CD14-positive monocyte (primary cell): ENCODE measurements around the gene TBC1D7. TPM values are rescaled to one million over a fixed set of nuclear protein-coding genes. Genes with fewer than 3 reads are reported as not detected.

Experiments used
- DNase-seq, 3 donors: peaks; one replicate each; pipeline ENCODE4 v3.0.0-alpha.2; 2011 to 2022
- H2AFZ ChIP-seq: 2 replicates; pipeline ENCODE4 v1.6.0; 2012; ENCODE audit warnings: mild to moderate bottlenecking, low read depth, low read length, inconsistent platforms; ENCODE audit not compliant: insufficient read depth, poor library complexity, severe bottlenecking
- H3K27ac ChIP-seq, 2 donors: 1 replicate in 1 of 2; 2 replicates in 1 of 2; pipeline ENCODE4 v1.5.1; 2012 to 2013; ENCODE audit warnings: low read length in 2 of 2, control low read depth in 1 of 2, inconsistent platforms in 1 of 2, low read depth in 1 of 2, mild to moderate bottlenecking in 1 of 2
- H3K27me3 ChIP-seq, 2 donors: one replicate each; pipeline versions ENCODE4 v1.6.0 to v1.6.1; 2011 to 2013; ENCODE audit warnings: low read length in 2 of 2; ENCODE audit not compliant: control insufficient read depth in 2 of 2, insufficient read depth in 2 of 2
- H3K36me3 ChIP-seq, 2 donors: replicated peaks in 1 of 2; 1 replicate in 1 of 2; 2 replicates in 1 of 2; pipeline versions ENCODE4 v1.5.1 to v1.6.1; 2012 to 2013; ENCODE audit warnings: low read length in 2 of 2, control low read depth in 1 of 2, inconsistent platforms in 1 of 2, mild to moderate bottlenecking in 1 of 2; ENCODE audit not compliant: insufficient read depth in 2 of 2, control insufficient read depth in 1 of 2
- H3K4me1 ChIP-seq, 2 donors: 1 replicate in 1 of 2; 2 replicates in 1 of 2; pipeline versions ENCODE4 v1.5.1 to v1.6.1; 2012 to 2013; ENCODE audit warnings: low read length in 2 of 2, control low read depth in 1 of 2, inconsistent platforms in 1 of 2, mild to moderate bottlenecking in 1 of 2, moderate library complexity in 1 of 2; ENCODE audit not compliant: insufficient read depth in 2 of 2, control insufficient read depth in 1 of 2
- H3K4me2 ChIP-seq: replicated peaks from 2 replicates; pipeline ENCODE3; 2012; ENCODE audit warnings: low read length, moderate library complexity, mild to moderate bottlenecking; ENCODE audit not compliant: poor library complexity, severe bottlenecking; ENCODE audit errors: extremely low read depth
- H3K4me3 ChIP-seq, 3 experiments: fragments of 200-600 bp in 1 of 3; sonication (generic) in 1 of 3; replicated peaks in 1 of 3; 1 replicate in 2 of 3; 2 replicates in 1 of 3; pipeline ENCODE4 v1.5.1; 2011 to 2013; ENCODE audit warnings: low read length in 3 of 3, mild to moderate bottlenecking in 3 of 3, control low read depth in 2 of 3, low read depth in 2 of 3, inconsistent platforms in 1 of 3, moderate library complexity in 1 of 3
- H3K79me2 ChIP-seq: 2 replicates; pipeline ENCODE4 v1.6.0; 2012; ENCODE audit warnings: mild to moderate bottlenecking, control low read depth, inconsistent platforms, low read length, moderate library complexity; ENCODE audit not compliant: insufficient read depth
- H3K9ac ChIP-seq: 2 replicates; pipeline ENCODE4 v1.6.0; 2017; ENCODE audit warnings: low read length, mild to moderate bottlenecking; ENCODE audit not compliant: insufficient read depth, poor library complexity, severe bottlenecking
- H3K9me3 ChIP-seq, 2 donors: replicated peaks in 1 of 2; 1 replicate in 1 of 2; 2 replicates in 1 of 2; pipeline versions ENCODE4 v1.5.1 to v1.6.1; 2012 to 2013; ENCODE audit warnings: low read length in 2 of 2, control low read depth in 1 of 2; ENCODE audit not compliant: control insufficient read depth in 1 of 2, insufficient read depth in 1 of 2
- H4K20me1 ChIP-seq: 2 replicates; pipeline ENCODE4 v1.6.0; 2012; ENCODE audit warnings: mild to moderate bottlenecking, low read length, control low read depth, moderate library complexity; ENCODE audit not compliant: insufficient read depth
- H3K27ac Mint-ChIP-seq, 7 donors: one replicate each; pipeline ENCODE4 v1.8.0; 2020; ENCODE audit warnings: mild to moderate bottlenecking in 7 of 7, mixed read lengths in 7 of 7, moderate library complexity in 6 of 7, inconsistent platforms in 2 of 7
- H3K27me3 Mint-ChIP-seq, 3 donors: one replicate each; pipeline ENCODE4 v1.8.0; 2021 to 2022; ENCODE audit warnings: low read depth in 3 of 3, mild to moderate bottlenecking in 3 of 3, mixed read lengths in 3 of 3, moderate library complexity in 3 of 3, inconsistent platforms in 1 of 3
- H3K36me3 Mint-ChIP-seq, 2 donors: one replicate each; pipeline ENCODE4 v1.8.0; 2020; ENCODE audit warnings: mixed read lengths in 2 of 2, inconsistent platforms in 1 of 2, mild to moderate bottlenecking in 1 of 2
- H3K4me1 Mint-ChIP-seq: one replicate; pipeline ENCODE4 v1.8.0; 2020; ENCODE audit warnings: mild to moderate bottlenecking, mixed read lengths
- H3K4me3 Mint-ChIP-seq, 2 donors: one replicate each; pipeline ENCODE4 v1.8.0; 2020; ENCODE audit warnings: mild to moderate bottlenecking in 2 of 2, mixed read lengths in 2 of 2, moderate library complexity in 1 of 2
- H3K9me3 Mint-ChIP-seq, 7 donors: one replicate each; pipeline ENCODE4 v1.8.0; 2020 to 2022; ENCODE audit warnings: mixed read lengths in 7 of 7, mild to moderate bottlenecking in 6 of 7, moderate library complexity in 6 of 7, inconsistent platforms in 2 of 7
- whole genome bisulfite sequencing: methylation state at CpG from one replicate; pipeline ENCODE4 v1.1.5; 2013; ENCODE audit warnings: missing lambda C conversion rate; ENCODE audit not compliant: insufficient coverage; 5-methylcytosine and 5-hydroxymethylcytosine counted together
- intact Hi-C, 2 donors: fragments of 100-400 bp; cut with micrococcal nuclease; formaldehyde crosslinking; loops; one replicate each; pipeline versions ENCODE4 v1.15.0 to v1.15.1; 2023
- polyA plus RNA-seq, 3 donors: library from polyadenylated mRNA; depleted of rRNA in 1 of 3; unstranded in 2 of 3; stranded (reverse) in 1 of 3; fragments of 300-500 nt in 2 of 3; fragments of >200 nt in 1 of 3; fragmentation: Illumina TruSeq in 2 of 3; gene quantifications; 1 replicate in 2 of 3; 2 replicates in 1 of 3; pipeline ENCODE4 v1.2.3, GENCODE V29; 2012 to 2021
- TF ChIP-seq, protein P1 (sequence below): fragments of 200-600 bp; IDR thresholded peaks from one replicate; pipeline ENCODE4 v1.8.0; 2022; ENCODE audit warnings: antibody characterized with exemption, mild to moderate bottlenecking

TBC1D7 gene
- polyA plus RNA-seq, 3 donors = 12.2 to 34.3 (median 34.3) TPM

GRCh38 chr6:13339863-13340630 lies 11.7 kb upstream of the TBC1D7 start:
- H3K4me3 Mint-ChIP-seq = peak overlapping the region in 1 of 2 donors; percentile 71
- Histone ChIP-seq H3K4me3 (no peak overlapping the region), H3K9ac (no peak overlapping the region), H4K20me1 (no peaks in the 10 kb centered on the region), H3K9me3 (peaks cover 0 to 8% of the 10 kb centered on the region in 2 donors), H2AFZ (peak overlapping the region; percentile 52), H3K4me1 (peaks cover 37 to 43% of the 10 kb centered on the region in 2 donors), H3K36me3 (no peaks in the 10 kb centered on the region), H3K79me2 (no peaks in the 10 kb centered on the region), H3K27me3 (no peaks in the 10 kb centered on the region), H3K4me2 (peak overlapping the region; percentile 13), H3K27ac (no peak overlapping the region)
- TF ChIP-seq, protein P1, sequence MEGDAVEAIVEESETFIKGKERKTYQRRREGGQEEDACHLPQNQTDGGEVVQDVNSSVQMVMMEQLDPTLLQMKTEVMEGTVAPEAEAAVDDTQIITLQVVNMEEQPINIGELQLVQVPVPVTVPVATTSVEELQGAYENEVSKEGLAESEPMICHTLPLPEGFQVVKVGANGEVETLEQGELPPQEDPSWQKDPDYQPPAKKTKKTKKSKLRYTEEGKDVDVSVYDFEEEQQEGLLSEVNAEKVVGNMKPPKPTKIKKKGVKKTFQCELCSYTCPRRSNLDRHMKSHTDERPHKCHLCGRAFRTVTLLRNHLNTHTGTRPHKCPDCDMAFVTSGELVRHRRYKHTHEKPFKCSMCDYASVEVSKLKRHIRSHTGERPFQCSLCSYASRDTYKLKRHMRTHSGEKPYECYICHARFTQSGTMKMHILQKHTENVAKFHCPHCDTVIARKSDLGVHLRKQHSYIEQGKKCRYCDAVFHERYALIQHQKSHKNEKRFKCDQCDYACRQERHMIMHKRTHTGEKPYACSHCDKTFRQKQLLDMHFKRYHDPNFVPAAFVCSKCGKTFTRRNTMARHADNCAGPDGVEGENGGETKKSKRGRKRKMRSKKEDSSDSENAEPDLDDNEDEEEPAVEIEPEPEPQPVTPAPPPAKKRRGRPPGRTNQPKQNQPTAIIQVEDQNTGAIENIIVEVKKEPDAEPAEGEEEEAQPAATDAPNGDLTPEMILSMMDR = no peak
- 73% methylated on average over 5 of the region's 8 CpGs for WGBS
- DNase-seq = peak in 2 of 3 donors; percentile 27 to 45
- peaks cover 42% of the 10 kb centered on the region for H3K4me1 Mint-ChIP-seq
- H3K9me3 Mint-ChIP-seq = peaks cover 3 to 13% (median 9%) of the 10 kb centered on the region in 7 donors
- no peaks in the 10 kb centered on the region for H3K36me3 Mint-ChIP-seq
- H3K27ac Mint-ChIP-seq = peak overlapping the region in 4 of 7 donors; percentile 25 to 90 (median 54)
- peaks cover 0 to 5% (median 0%) of the 10 kb centered on the region in 3 donors for H3K27me3 Mint-ChIP-seq
- intact Hi-C loops = loop anchor here (5.0 to 10.0 kb wide), 10 partner anchors 37 to 425 kb away; partner anchors contain the start of gene SIRT5 (in 1 of the 2)

DNA sequence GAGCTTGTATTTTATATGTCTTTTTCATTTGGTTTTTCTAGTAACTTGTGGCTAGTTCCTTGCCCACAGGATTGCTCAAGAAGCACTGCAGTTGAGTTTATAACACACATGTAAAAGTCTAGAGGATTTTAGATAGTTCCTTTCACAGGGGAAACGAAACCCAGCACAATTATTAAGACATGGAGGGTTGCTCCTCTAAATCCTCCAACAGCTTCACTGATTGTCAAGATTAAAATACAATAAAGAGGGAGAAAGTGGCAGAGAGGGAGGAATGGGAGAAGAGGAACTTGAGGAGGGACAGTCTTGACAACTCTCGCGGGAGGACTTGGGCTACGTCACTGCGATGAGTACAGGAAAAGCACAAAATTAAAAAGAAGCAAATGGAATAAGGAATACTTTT lies 9.7 kb upstream of the TBC1D7 start:
- Histone ChIP-seq H3K27me3 (no peaks in the 10 kb centered on the region), H4K20me1 (no peaks in the 10 kb centered on the region), H3K79me2 (no peaks in the 10 kb centered on the region), H3K4me2 (peak overlapping the region; percentile 74), H3K36me3 (no peaks in the 10 kb centered on the region), H2AFZ (peak overlapping the region; percentile 81), H3K4me1 (peaks cover 37 to 43% of the 10 kb centered on the region in 2 donors), H3K27ac (peak overlapping the region; percentile 76 to 88), H3K9me3 (peaks cover 0 to 4% of the 10 kb centered on the region in 2 donors), H3K4me3 (peak overlapping the region; percentile 33 to 70 (median 57)), H3K9ac (peak overlapping the region; percentile 36)
- Mint-ChIP-seq H3K9me3 (peaks cover 0 to 13% (median 6%) of the 10 kb centered on the region in 7 donors), H3K36me3 (no peaks in the 10 kb centered on the region), H3K27ac (peak overlapping the region; percentile 94 to 98 (median 97)), H3K27me3 (peaks cover 0 to 5% (median 0%) of the 10 kb centered on the region in 3 donors), H3K4me1 (peaks cover 42% of the 10 kb centered on the region), H3K4me3 (peak overlapping the region; percentile 71 to 88)
- peak; percentile 44 to 71 (median 61) for DNase-seq
- no CpG with 5 or more reads among the region's 5 CpGs for WGBS
- intact Hi-C loops = loop anchor here (5.0 to 10.0 kb wide), 7 partner anchors 59 to 423 kb away; partner anchors contain the start of gene SIRT5 (in 1 of the 2)
- TF ChIP-seq, protein P1 = no peak
